CD14-positive monocyte (primary cell): Measurements from ENCODE around the gene EGF. TPM values are rescaled to one million over a fixed set of nuclear protein-coding genes. Genes with fewer than 3 reads are reported as not detected.

Experiments
- DNase-seq, 3 donors: peaks; one replicate each; pipeline ENCODE4 v3.0.0-alpha.2; 2011 to 2022
- H2AFZ ChIP-seq: 2 replicates; pipeline ENCODE4 v1.6.0; 2012; ENCODE audit warnings: mild to moderate bottlenecking, low read depth, low read length, inconsistent platforms; ENCODE audit not compliant: insufficient read depth, poor library complexity, severe bottlenecking
- H3K27ac ChIP-seq, 2 donors: 1 replicate in 1 of 2; 2 replicates in 1 of 2; pipeline ENCODE4 v1.5.1; 2012 to 2013; ENCODE audit warnings: low read length in 2 of 2, control low read depth in 1 of 2, inconsistent platforms in 1 of 2, low read depth in 1 of 2, mild to moderate bottlenecking in 1 of 2
- H3K27me3 ChIP-seq, 2 donors: one replicate each; pipeline versions ENCODE4 v1.6.0 to v1.6.1; 2011 to 2013; ENCODE audit warnings: low read length in 2 of 2; ENCODE audit not compliant: control insufficient read depth in 2 of 2, insufficient read depth in 2 of 2
- H3K36me3 ChIP-seq, 2 donors: replicated peaks in 1 of 2; 1 replicate in 1 of 2; 2 replicates in 1 of 2; pipeline versions ENCODE4 v1.5.1 to v1.6.1; 2012 to 2013; ENCODE audit warnings: low read length in 2 of 2, control low read depth in 1 of 2, inconsistent platforms in 1 of 2, mild to moderate bottlenecking in 1 of 2; ENCODE audit not compliant: insufficient read depth in 2 of 2, control insufficient read depth in 1 of 2
- H3K4me1 ChIP-seq, 2 donors: 1 replicate in 1 of 2; 2 replicates in 1 of 2; pipeline versions ENCODE4 v1.5.1 to v1.6.1; 2012 to 2013; ENCODE audit warnings: low read length in 2 of 2, control low read depth in 1 of 2, inconsistent platforms in 1 of 2, mild to moderate bottlenecking in 1 of 2, moderate library complexity in 1 of 2; ENCODE audit not compliant: insufficient read depth in 2 of 2, control insufficient read depth in 1 of 2
- H3K4me2 ChIP-seq: replicated peaks from 2 replicates; pipeline ENCODE3; 2012; ENCODE audit warnings: low read length, moderate library complexity, mild to moderate bottlenecking; ENCODE audit not compliant: poor library complexity, severe bottlenecking; ENCODE audit errors: extremely low read depth
- H3K4me3 ChIP-seq, 3 experiments: fragments of 200-600 bp in 1 of 3; sonication (generic) in 1 of 3; replicated peaks in 1 of 3; 1 replicate in 2 of 3; 2 replicates in 1 of 3; pipeline ENCODE4 v1.5.1; 2011 to 2013; ENCODE audit warnings: low read length in 3 of 3, mild to moderate bottlenecking in 3 of 3, control low read depth in 2 of 3, low read depth in 2 of 3, inconsistent platforms in 1 of 3, moderate library complexity in 1 of 3
- H3K79me2 ChIP-seq: 2 replicates; pipeline ENCODE4 v1.6.0; 2012; ENCODE audit warnings: mild to moderate bottlenecking, control low read depth, inconsistent platforms, low read length, moderate library complexity; ENCODE audit not compliant: insufficient read depth
- H3K9ac ChIP-seq: 2 replicates; pipeline ENCODE4 v1.6.0; 2017; ENCODE audit warnings: low read length, mild to moderate bottlenecking; ENCODE audit not compliant: insufficient read depth, poor library complexity, severe bottlenecking
- H3K9me3 ChIP-seq, 2 donors: replicated peaks in 1 of 2; 1 replicate in 1 of 2; 2 replicates in 1 of 2; pipeline versions ENCODE4 v1.5.1 to v1.6.1; 2012 to 2013; ENCODE audit warnings: low read length in 2 of 2, control low read depth in 1 of 2; ENCODE audit not compliant: control insufficient read depth in 1 of 2, insufficient read depth in 1 of 2
- H4K20me1 ChIP-seq: 2 replicates; pipeline ENCODE4 v1.6.0; 2012; ENCODE audit warnings: mild to moderate bottlenecking, low read length, control low read depth, moderate library complexity; ENCODE audit not compliant: insufficient read depth
- H3K27ac Mint-ChIP-seq, 7 donors: one replicate each; pipeline ENCODE4 v1.8.0; 2020; ENCODE audit warnings: mild to moderate bottlenecking in 7 of 7, mixed read lengths in 7 of 7, moderate library complexity in 6 of 7, inconsistent platforms in 2 of 7
- H3K27me3 Mint-ChIP-seq, 3 donors: one replicate each; pipeline ENCODE4 v1.8.0; 2021 to 2022; ENCODE audit warnings: low read depth in 3 of 3, mild to moderate bottlenecking in 3 of 3, mixed read lengths in 3 of 3, moderate library complexity in 3 of 3, inconsistent platforms in 1 of 3
- H3K36me3 Mint-ChIP-seq, 2 donors: one replicate each; pipeline ENCODE4 v1.8.0; 2020; ENCODE audit warnings: mixed read lengths in 2 of 2, inconsistent platforms in 1 of 2, mild to moderate bottlenecking in 1 of 2
- H3K4me1 Mint-ChIP-seq: one replicate; pipeline ENCODE4 v1.8.0; 2020; ENCODE audit warnings: mild to moderate bottlenecking, mixed read lengths
- H3K4me3 Mint-ChIP-seq, 2 donors: one replicate each; pipeline ENCODE4 v1.8.0; 2020; ENCODE audit warnings: mild to moderate bottlenecking in 2 of 2, mixed read lengths in 2 of 2, moderate library complexity in 1 of 2
- H3K9me3 Mint-ChIP-seq, 7 donors: one replicate each; pipeline ENCODE4 v1.8.0; 2020 to 2022; ENCODE audit warnings: mixed read lengths in 7 of 7, mild to moderate bottlenecking in 6 of 7, moderate library complexity in 6 of 7, inconsistent platforms in 2 of 7
- CTCF ChIP-seq: fragments of 200-600 bp; IDR thresholded peaks from one replicate; pipeline ENCODE4 v1.8.0; 2022; ENCODE audit warnings: antibody characterized with exemption, mild to moderate bottlenecking
- WGBS: methylation state at CpG from one replicate; pipeline ENCODE4 v1.1.5; 2013; ENCODE audit warnings: missing lambda C conversion rate; ENCODE audit not compliant: insufficient coverage; 5-methylcytosine and 5-hydroxymethylcytosine counted together
- intact Hi-C, 2 donors: fragments of 100-400 bp; cut with micrococcal nuclease; formaldehyde crosslinking; loops; one replicate each; pipeline versions ENCODE4 v1.15.0 to v1.15.1; 2023
- polyA plus RNA-seq, 3 donors: library from polyadenylated mRNA; depleted of rRNA in 1 of 3; unstranded in 2 of 3; stranded (reverse) in 1 of 3; fragments of 300-500 nt in 2 of 3; fragments of >200 nt in 1 of 3; fragmentation: Illumina TruSeq in 2 of 3; gene quantifications; 1 replicate in 2 of 3; 2 replicates in 1 of 3; pipeline ENCODE4 v1.2.3, GENCODE V29; 2012 to 2021

EGF gene
- polyA plus RNA-seq, 3 donors, result 0.17 to 4.8 TPM; not detected in 1

GRCh38 chr4:110005461-110006056 lies 92.9 kb downstream of the EGF start:
- H3K4me3 ChIP-seq, result no peak overlapping the region
- intact Hi-C loops, result loop anchor here in 1 of 2 donors (2.0 kb wide), 1 partner anchor 513 kb away; no protein-coding TSS in a partner anchor
- WGBS, result no CpG with 5 or more reads among the region's 1 CpG
- peak; percentile 84 for TF ChIP-seq CTCF
- H4K20me1 ChIP-seq, result no peaks in the 10 kb centered on the region
- H3K27ac Mint-ChIP-seq, result no peak overlapping the region
- H3K27me3 Mint-ChIP-seq, result peaks cover 28 to 42% (median 31%) of the 10 kb centered on the region in 3 donors
- H2AFZ ChIP-seq, result no peak overlapping the region
- no peak overlapping the region for H3K27ac ChIP-seq
- H3K9me3 Mint-ChIP-seq, result peaks cover 0 to 3% (median 0%) of the 10 kb centered on the region in 7 donors
- no peak overlapping the region for H3K4me2 ChIP-seq
- H3K4me1 Mint-ChIP-seq, result peaks cover 12% of the 10 kb centered on the region
- H3K4me1 ChIP-seq, result peaks cover 0 to 8% of the 10 kb centered on the region in 2 donors
- no peaks in the 10 kb centered on the region for H3K79me2 ChIP-seq
- no peaks in the 10 kb centered on the region for H3K36me3 ChIP-seq
- peaks cover 0 to 3% of the 10 kb centered on the region in 2 donors for H3K36me3 Mint-ChIP-seq
- H3K9me3 ChIP-seq, result no peaks in the 10 kb centered on the region
- H3K27me3 ChIP-seq, result peaks cover 37 to 45% of the 10 kb centered on the region in 2 donors
- peak; percentile 39 to 76 (median 65) for DNase-seq
- peak overlapping the region in 1 of 2 donors; percentile 76 for H3K4me3 Mint-ChIP-seq
- no peak overlapping the region for H3K9ac ChIP-seq

DNA sequence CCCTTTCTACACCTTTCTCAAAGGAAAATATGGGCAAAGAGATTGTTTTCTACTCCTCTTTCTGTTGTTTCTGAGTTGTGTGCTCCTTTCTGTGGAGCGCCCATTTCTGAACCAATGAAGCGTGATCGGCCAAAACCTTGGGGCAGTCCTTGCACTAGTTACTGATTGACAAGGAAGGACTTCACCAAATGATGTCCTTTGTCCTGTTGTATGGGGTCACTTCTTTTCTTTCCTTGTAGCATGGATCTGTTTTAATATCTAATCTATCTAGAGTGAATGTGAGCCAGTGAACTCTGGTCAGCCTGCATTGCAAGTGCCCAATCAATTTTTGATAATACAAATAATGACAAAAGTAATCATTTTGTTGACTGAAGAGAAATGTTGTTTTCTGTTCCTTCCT lies 94.5 kb downstream of the EGF start:
- no peak overlapping the region for H3K27ac ChIP-seq
- peaks cover 35 to 53% of the 10 kb centered on the region in 2 donors for H3K27me3 ChIP-seq
- peaks cover 0 to 2% of the 10 kb centered on the region in 2 donors for H3K4me1 ChIP-seq
- H3K79me2 ChIP-seq, result no peaks in the 10 kb centered on the region
- Mint-ChIP-seq H3K27ac (no peak overlapping the region), H3K36me3 (peaks cover 0 to 3% of the 10 kb centered on the region in 2 donors), H3K4me1 (peaks cover 6% of the 10 kb centered on the region), H3K4me3 (no peak overlapping the region), H3K27me3 (peaks cover 33 to 45% (median 34%) of the 10 kb centered on the region in 3 donors), H3K9me3 (peaks cover 0 to 3% (median 0%) of the 10 kb centered on the region in 7 donors)
- no peaks in the 10 kb centered on the region for H3K36me3 ChIP-seq
- H2AFZ ChIP-seq, result no peak overlapping the region
- H3K9me3 ChIP-seq, result no peaks in the 10 kb centered on the region
- no peak overlapping the region for H3K4me2 ChIP-seq
- no peak for TF ChIP-seq CTCF
- 100% methylated on average over 3 of the region's 3 CpGs for WGBS
- H4K20me1 ChIP-seq, result no peaks in the 10 kb centered on the region
- H3K9ac ChIP-seq, result no peak overlapping the region
- intact Hi-C loops, result no loop called here
- no peak overlapping the region for H3K4me3 ChIP-seq
- DNase-seq, result no peak
